GM19452 (cell line): Measurements from ENCODE around the gene HNF1B.

Experiments
- ATAC-seq: cut with Tn5 transposase; IDR thresholded peaks from one replicate; pipeline ENCODE4 v1.9.1; 2021; ENCODE audit not compliant: unreplicated experiment

Gene HNF1B

GRCh38 chr17:37674511-37674910 lies 70.3 kb downstream of the HNF1B start:
- ATAC-seq: no peak

GRCh38 chr17:37673386-37673785 lies 71.5 kb downstream of the HNF1B start:
- ATAC-seq: no peak

DNA sequence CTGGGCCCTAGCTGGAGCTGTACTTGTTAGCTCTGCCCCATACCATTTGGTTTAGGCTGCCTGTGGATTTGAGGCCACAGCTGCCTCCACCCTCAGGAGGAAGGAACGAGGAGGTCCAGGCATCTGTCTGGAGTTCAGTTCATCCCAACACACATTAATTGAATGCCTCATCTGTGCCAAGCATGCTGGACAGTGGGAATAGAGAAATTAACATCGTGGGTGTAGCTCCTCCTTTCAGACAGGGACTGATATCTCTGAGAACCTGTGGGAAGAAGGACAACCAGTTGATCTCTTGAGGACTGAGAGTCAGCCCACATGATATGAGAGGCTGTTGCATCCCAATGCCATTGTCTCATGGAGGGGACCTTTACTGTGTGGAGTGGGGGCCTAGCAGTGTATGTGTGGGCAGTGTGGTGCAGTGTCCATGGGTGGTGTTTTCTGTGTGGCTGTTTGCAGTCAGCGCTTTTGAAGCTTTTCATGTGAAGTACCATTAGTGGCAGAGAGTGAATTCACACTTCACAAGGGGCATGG lies 72.2 kb downstream of the HNF1B start:
- no peak for ATAC-seq

- no peak for ATAC-seq
Measured at GRCh38 chr17:37671824-37672547, 72.9 kb downstream of the HNF1B start.

GRCh38 chr17:37671028-37671823 lies 73.6 kb downstream of the HNF1B start:
- ATAC-seq: no peak

GRCh38 chr17:37667039-37667438 lies 77.8 kb downstream of the HNF1B start:
- ATAC-seq: no peak

DNA sequence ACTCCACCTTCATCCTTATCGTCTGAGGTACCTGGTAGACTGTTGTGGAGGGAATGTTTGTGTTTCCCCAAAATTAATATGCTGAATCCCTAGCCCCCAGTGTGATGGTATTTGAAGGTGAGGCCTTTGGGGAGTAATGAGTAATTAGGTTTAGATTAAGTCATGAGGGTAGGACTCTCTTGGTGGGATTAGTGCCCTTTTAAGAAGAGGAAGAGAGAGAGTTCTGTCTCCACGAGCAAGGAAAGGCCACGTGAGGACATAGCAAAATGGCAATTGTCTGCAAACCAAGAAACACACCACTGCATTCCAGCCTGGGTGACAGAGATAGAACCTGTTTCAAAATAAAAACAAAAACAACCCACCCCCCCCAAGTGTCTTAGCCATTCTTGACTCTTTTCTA lies 80.6 kb downstream of the HNF1B start:
- ATAC-seq: no peak

GRCh38 chr17:37662353-37662752 lies 82.5 kb downstream of the HNF1B start:
- ATAC-seq: no peak

DNA sequence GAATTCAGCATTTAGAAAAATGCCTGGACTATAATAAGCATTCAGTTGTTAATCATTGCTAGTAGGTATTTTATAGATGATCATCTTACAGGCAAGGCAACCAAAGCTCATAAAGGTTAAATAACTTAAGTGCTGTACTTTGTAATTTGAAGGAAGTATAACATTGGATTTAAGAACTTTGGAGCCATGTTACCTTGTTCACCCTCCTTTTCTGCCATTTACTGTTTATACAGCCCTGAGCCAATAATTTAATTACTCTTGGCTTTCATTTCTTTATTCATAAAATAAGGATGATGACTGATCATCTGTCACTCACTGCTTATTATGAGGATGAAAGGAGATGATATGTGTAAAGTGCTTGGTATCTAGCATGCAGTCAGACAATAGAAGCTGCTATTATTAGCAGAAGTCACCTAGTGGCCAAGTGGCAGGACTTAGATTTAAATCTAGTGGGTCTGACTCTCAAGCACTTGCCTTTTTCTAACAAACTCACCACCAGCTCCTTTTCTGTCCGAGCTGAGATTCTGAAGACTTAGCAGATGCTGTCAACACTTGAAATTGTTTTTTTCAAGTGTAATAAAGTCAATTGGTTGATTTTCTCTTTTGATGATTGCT lies 83.4 kb downstream of the HNF1B start:
- no peak for ATAC-seq

DNA sequence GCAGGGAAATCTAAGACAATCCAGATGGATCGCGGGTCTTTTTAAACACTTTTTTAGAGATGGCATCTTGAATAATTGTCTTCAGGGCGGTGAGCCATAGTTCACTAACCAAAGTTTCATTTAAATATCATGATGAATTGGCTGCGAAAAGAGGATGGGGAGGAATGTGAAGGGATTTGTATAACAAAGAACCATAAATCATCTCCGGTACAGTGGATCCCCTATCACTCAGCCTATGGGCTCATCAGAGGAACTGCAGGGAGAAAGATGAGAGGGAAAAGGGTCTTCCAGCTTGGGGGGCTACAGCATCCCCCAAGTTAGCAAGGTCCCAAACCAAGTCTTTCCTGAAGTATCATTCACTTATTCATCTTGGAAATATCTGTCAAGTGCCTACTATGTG lies 84.9 kb downstream of the HNF1B start:
- ATAC-seq: no peak

DNA sequence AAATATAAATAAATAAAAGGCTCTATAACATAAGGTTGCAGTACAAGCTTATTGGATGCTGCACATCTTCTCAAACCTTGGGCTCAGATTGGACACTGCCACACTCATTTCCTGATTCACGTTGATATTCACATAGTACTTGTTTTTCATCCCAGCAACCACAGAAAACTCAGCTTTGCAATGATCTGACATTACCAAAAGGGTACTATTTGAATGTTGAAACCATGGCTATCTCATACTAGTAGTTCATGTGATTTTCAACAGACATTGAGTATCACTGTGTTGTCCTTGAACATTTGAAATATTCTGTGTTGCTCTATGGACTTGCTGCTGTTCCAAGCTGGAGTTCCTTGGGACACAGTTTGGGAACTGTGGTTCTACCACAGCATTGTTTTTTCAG lies 87.7 kb downstream of the HNF1B start:
- ATAC-seq: no peak

DNA sequence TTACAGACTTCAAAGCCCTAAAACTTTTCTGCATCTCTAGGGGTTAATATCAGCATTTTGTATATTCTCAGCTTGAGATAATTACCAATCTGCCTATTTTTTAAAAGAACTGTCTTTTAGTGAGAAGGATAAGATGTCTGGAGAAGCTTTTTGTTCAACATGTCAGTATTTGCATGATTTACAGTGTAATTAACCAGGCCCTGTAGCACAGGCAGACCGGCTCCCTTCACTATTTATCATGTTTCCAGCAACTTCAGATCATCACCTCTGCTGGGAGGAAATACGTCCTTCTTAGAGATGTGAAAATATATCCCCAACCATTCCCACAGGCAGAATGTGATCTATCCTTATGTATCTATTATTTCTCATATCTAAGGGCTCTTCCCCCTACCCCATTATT lies 93.0 kb downstream of the HNF1B start:
- ATAC-seq: no peak

DNA sequence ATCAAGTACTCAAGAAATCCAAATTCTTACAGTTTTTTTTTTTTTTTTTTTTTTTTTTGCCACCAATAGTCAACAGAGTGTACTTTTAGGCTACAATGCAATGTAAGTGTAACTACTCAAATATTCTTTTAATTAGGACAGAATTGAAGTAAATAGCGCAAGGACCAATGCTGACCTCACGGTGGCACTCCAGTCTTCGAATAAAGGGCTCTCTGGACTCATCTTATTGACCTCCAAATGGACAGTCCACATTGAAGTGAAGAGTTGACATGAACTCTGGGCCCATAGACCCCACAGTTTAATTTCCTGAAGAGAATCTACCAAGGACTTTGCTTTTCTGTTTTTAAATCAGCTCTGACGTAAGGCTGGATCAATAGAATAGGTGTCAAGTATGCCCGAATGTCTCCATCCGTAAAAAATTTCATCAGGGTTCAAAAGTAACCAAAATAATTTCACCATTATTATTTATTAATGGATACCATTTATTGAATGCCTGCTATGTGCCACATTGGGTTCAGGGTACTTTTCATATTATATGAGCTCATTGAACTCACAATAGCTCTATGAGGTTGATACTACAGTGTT lies 94.3 kb downstream of the HNF1B start:
- no peak for ATAC-seq

GRCh38 chr17:37648555-37648954 lies 96.3 kb downstream of the HNF1B start:
- ATAC-seq: no peak

DNA sequence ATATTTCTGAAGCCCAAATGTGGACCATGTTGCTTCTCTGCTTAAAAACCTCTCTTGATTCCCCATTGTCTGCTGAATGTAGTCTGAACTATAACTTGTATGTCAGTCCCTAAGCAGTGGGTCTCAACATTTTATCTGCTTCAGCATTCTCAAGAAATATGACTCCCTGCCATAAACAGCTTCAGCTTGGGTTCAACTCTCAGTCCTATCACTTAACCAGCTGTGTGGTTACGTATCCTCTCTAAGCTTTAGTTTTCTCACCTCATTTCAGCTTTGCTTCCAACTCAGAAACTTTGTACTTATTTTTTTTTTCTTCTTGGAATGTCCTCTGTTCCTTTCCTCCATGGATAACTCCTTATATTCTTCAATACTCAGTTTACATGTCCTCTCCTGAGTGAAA lies 97.0 kb downstream of the HNF1B start:
- ATAC-seq: no peak

GRCh38 chr17:37643869-37644268 lies 101.0 kb downstream of the HNF1B start:
- no peak for ATAC-seq

- ATAC-seq: peak; percentile 80
Measured at GRCh38 chr17:37643118-37643766, 101.6 kb downstream of the HNF1B start, which contains the start of gene DDX52. DDX52 (minus strand) TSS chr17:37643446; CDS start chr17:37643420, 26 bp downstream.

- no peak for ATAC-seq
Measured at GRCh38 chr17:37642681-37643080, 102.2 kb downstream of the HNF1B start.

DNA sequence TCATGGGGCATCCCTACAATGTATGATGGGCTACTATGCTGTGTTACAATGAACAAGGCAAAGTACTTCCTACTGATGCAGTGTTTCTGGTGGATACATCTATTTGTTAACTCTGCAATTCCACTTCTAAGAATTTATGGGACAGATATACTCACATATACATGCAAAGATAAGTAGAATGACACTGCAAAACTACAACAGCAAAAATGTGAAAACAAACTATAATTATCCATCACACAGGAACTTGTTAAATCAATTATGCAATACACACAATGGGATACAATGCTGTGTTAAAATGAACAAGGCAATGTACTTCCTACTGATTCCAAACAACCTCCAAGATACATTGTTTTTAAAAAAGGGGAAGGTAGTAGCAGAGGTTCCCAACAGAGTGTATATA lies 104.8 kb downstream of the HNF1B start:
- no peak for ATAC-seq

GRCh38 chr17:37637956-37638355 lies 106.9 kb downstream of the HNF1B start:
- no peak for ATAC-seq
